ENCODE data around the gene GIT1.
"Not testable (repeated sequence)": the region's sequence is repeated elsewhere in the genome, so short reads cannot be mapped to it uniquely, and the experiment has no call there.

GIT1 gene

DNA sequence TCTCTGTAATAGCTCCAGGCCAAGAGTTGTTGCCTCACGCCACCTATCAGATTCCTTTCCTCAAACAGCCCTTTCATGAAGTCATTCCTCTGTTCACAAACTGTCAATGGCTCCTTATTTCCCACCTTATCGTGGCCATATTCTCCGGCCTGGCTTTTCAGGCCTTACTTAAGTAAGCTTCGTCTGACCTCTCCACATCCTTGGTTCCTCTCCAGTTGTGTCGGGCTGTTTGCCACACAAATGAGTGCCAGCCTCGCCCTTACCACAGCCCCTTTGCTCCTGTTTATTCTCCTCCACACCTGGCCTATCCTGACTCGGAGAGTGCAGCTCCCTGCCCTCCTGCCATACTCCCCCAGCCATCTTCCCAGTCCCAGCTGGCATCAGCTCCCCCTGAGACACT is 18.9 kb downstream of the GIT1 start:
- no peak for DNase-seq (ENCODE audit: low read depth, low spot score)
- no peak overlapping the region for H3K27ac ChIP-seq

DNA sequence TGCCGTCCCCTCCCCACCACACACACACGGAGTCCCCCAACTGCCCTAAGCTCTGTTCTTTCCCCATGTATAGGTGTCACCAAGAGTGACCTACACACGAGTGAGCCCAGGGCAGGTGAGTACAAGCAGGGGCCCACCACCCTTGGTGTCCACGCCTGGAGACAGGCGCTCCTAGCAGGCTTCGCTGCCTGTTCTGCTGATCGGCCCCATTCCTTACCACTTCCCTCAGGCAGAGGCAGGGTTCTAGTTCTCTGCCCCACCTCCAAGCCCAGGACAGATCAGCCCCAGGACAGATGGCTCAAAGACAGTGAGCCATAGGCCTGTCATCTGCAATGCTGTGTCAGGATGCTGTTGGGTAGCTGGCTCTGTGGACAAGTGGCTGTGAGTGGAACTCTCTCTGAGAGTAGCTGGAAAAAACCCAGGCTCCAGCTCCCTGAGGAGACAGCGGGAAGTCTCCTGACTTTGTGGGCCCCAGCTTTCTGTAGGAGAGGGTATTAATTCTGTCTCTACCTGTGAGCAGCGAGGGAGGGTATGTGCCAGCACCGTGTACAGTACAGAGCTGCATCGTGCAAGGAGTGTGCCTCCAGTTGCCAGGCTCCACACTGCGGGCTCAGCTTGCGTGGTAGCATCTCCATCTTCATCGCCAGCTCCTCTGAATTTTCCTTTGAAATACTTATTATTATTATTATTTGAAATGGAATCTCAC is 20.1 kb downstream of the GIT1 start:
- DNase-seq (ENCODE audit: low read depth, low spot score): no peak
- H3K27ac ChIP-seq: peak overlapping the region; percentile 80

DNA sequence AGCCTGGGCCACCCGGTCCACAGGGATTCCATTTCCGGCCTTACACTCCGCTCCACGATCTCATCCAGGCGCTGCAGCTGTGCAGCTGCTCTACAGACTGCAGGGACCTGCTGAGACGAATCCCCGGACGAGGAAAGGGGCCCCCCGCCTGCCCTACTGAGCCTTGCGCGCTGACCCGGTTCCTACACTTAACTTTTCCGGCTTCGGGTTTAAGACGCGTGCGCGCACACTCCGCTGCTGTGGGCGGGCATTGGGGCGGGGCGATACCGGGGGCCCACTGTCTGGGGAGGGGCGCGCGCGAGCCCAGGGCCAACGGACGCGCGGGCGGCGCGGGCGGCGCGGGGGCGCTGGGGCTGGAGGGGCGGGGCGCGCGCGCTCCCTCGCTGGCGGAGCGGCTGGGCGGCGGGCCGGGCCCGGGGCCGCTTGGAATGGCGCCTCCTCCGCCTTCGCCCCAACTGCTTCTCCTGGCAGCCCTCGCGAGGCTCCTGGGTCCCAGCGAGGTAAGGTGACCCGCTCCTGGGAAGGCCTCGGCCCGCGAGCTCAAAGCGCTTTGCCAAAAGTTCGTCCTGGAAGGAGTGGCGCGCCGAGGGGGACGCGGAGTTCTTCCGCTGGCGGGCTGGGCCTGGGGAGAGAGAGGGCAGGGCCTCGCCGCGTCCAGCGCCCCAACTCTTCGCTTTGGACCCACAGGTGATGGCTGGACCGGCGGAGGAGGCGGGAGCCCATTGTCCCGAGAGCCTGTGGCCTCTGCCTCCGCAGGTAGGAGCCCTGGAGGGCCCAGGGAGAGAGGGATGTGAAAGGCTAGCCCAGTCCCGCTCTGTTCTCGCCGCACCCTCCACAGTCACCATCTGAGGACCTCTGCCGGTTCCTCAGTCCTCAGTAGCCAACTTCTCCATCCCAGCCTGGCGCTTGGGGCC is 20.9 kb downstream of the GIT1 start, which contains the start of gene TP53I13:
Gene TP53I13, plus strand, starts transcription at position 371 of the 914 bp plus-strand sequence. Its CDS starts 58 bp downstream, at position 429.
- DNase-seq (ENCODE audit: low read depth, low spot score): no peak
- peak within 1 kb of the TSS; percentile 80 for H3K27ac ChIP-seq

DNA sequence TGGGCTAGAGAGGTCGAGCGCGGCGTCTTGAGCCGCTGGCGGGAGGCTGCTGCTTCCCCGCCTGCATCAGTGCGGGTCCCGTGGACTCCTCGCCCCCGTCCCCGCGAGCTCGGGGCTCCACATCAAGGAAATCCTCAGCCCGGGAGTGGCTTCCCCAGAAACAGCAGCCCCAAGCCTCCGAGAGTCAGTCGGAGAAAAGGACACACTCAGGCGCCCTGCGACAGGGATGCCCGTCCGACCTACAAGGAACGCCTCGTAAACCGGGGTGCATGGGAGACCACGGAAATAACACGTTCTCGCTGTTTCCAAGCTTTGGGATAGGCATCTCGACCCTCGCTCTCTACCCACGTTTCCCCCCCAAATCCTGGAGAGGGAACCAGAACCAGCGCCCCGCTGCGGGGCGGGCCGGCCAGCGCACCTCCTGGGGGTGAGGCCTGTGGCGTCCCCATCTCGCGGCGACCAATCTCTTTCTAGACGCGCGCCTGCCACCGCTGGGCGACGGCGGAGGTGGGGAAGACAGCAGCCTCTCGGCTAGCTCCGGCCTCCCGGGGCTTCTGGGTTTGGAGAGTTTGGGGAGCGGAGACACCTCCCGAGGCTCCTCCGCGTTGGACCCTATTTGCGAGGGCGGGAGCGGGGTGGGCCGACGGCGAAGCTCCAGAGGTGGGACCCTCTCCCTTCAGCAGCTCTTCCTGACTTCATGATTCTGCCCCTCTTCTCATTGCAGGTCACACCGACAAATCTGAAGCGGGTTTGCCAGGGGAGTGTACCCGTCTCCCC is 21.7 kb downstream of the GIT1 start:
- peak overlapping the region; percentile 80 for H3K27ac ChIP-seq
- DNase-seq (ENCODE audit: low read depth, low spot score): no peak

DNA sequence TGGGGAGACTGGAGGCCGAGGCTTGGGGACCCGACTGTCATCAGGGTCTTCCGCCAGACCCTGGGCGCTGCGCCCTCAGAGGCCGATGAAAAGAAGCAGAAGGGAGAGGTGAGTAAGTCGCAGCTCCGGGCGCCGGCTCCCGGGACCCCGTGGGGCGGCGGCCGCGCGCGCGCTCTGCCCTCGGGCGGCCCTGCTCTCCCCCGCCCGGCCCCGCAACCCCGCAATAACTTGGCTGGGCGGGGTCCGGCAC is 22.2 kb downstream of the GIT1 start:
- DNase-seq (ENCODE audit: low read depth, low spot score): no peak

DNA sequence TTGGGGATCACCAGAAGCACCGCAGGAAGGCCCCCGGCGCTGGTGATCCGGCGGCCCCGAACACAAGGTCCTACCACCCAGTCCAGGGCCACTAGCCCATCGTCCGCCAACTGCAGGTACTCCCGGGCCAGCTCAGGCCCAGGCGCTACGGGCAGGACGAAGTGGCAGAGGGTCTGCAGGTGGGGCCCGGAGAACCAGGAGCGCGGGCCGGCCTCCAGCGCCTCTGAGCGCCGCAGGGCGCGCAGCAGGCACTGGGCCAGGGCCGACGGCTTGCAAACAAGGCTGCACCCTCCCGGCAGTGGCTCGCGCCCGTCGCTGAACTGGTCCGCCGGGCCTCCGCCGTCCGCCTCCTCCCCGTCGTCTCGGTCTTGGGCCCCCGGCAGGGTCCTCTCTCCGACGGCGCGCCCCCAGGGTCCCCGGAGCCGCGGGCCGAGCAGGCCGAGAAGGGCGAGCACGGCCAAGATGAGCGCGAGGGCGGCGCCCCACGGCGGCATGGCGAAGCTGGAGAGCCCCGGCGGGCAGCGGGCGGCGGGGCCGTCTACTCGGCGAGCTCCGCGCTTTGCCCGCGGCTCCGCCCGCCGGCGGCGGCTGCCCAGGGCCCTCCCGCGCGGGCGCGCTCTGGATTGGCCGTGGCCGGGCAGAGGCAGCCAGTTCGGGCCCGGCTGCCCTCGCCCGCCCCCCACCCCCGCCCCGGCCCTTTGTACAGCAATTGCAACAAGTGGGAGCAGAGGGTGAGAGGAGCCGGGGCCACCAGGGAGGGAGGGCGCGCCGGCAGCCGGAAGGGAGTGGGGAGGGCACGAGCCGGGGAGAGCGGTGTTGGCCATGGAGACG is 22.8 kb downstream of the GIT1 start, which contains the start of gene ABHD15:
Gene ABHD15, minus strand, starts transcription at position 565 of the 831 bp plus-strand sequence. Its CDS starts 71 bp downstream, at position 494.
- peak within 1 kb of the TSS; percentile 80 for H3K27ac ChIP-seq
- DNase-seq (ENCODE audit: low read depth, low spot score): no peak

More for the DNA sequence above, 22.2 kb downstream of the GIT1 start:
- H3K27ac ChIP-seq: peak overlapping the region; percentile 80

DNA sequence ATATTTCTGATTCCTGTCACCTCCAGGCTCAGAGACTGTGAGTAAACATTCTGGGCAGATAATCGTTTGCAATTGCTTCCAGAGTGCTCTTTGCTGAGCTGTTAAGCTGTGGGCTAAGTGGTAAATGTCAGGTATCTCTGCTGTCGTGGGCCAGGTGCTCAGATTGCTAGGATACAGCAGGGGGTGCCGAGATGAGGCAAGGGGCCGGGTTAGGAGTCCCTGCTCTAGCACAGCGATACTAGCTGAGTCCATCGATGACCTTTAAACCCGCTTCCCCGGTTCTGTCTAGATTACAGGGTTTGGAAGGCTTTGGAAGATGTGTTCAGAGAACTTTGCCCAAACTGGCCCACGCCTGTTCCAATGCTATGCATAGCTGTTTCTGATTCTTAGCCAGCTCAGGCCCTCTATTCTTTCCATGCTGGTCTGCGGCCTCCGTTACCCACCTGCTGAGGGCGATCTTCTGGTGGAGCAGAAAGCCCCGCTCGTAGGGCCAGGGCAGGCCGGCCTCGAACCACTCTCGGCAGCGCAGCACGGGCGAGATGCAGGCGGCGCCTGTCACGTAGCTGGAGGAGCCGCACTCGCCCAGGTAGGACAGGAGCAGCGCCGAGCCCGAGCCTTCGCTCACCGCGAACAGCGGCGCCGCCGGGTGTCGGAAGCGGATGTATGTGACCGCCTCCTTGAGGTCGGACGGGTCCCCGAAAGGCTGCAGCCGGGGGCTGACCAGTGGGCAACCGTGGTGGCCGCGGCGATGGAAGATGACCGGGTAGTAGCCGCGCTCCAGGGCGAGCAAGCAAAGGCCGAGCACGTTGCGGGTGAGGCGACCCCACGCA is 23.6 kb downstream of the GIT1 start:
- H3K27ac ChIP-seq: no peak overlapping the region
- no peak for DNase-seq (ENCODE audit: low read depth, low spot score)

DNA sequence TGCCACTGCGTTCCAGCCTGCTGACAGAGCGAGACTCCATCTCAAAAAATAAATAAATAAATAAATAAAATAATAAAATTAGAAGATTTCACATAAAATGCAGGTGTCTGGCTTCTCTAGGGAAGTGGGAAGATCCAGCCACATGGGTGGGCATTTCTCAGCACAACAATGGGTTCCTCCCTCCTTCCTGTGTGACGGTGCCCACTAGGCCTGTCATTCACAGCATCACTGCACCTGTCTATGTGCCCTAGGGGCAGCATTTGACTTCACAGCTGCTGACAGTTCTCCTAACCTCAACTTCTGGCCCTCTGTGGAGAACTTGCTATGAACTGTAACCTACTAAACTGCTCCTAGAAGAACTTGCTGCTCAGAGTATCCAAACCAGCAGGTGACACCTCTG is 25.6 kb downstream of the GIT1 start:
- DNase-seq (ENCODE audit: low read depth, low spot score): no peak
- H3K27ac ChIP-seq: no peak overlapping the region

DNA sequence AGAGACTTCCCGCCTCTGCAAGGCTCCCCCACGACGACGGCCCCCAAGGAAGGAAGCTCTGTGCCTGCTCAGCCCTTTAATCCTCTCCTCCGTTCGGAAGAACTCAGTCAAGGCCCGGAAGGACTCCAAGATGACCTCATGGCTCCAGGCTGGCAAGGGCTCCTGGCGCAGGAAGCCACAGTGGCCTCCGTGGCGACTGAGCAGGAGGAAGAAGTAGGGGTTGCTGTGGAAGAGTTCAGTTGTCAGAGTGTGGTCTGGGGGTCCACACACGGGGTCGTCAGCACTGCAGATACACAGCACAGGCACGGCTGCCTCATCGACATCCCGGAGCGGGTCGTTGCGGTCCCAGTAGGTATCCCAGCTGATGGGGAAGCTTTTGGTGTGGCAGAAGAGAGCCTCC is 26.8 kb downstream of the GIT1 start:
- DNase-seq (ENCODE audit: low read depth, low spot score): no peak
- H3K27ac ChIP-seq: no peak overlapping the region

DNA sequence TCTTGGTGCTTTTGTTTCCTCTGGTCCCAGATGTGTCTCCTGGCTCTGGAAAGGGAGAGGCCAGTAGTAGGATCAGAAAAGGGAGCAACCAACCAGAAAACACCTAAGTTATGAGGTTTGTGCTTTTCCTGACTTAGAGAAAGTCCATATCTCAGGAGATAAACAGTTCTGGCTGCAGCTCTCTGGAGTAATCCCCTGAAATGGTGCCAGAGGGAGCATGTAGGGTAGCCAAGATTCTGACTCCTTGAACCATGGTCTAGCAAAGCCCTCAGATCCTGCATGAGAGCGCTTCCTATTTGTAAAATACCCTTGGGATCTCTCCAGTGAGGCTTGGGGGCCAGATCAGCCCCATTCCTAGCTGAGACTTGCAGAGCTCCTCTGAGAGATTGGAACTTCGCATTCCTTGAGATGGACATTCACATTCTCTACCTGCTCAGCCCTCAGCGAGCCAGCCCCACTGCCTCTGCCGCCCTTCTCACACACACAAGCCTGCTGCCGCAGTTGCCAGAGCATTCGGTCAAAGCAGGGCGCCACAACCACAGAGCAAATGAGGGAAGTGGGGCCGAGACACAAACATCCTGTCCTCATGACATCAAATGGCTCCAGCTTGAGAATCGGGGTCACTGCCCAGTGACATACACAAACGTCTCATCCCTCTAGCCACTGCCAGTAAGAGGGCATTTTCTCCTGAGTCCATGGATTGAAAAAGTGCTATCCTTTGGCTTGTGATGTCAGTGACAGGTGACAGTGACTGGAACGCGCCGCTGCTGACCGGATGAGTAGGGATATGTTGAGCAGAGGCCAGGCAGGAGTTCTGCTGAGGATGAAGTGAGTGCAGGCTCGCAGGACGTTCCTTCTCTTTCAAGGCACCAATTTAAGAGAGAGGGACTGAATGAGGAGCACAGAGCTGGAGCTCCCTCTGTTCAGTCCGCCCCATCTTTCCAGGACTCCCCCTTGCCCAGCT is 27.6 kb downstream of the GIT1 start:
- DNase-seq (ENCODE audit: low read depth, low spot score): no peak
- no peak overlapping the region for H3K27ac ChIP-seq

DNA sequence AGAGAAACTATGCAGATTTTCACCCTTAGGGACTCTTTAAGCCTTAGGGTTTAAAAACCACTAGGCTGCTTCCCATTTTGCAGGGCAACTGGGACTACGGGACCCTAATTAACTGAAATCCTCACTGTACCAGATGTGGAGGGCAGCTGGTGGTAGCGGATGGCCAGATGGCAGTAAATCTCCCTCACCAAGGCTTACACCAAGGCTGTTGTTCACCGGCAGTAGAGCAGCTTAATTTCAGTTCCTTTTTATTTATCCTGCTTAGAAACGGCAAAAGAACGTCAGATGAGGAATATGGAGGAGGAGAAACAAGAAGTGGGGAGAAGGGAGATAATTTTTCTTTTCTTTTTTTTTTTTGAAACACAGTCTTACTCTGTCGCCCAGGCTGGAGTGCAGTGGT is 29.1 kb downstream of the GIT1 start:
- no peak for DNase-seq (ENCODE audit: low read depth, low spot score)
- no peak overlapping the region for H3K27ac ChIP-seq

DNA sequence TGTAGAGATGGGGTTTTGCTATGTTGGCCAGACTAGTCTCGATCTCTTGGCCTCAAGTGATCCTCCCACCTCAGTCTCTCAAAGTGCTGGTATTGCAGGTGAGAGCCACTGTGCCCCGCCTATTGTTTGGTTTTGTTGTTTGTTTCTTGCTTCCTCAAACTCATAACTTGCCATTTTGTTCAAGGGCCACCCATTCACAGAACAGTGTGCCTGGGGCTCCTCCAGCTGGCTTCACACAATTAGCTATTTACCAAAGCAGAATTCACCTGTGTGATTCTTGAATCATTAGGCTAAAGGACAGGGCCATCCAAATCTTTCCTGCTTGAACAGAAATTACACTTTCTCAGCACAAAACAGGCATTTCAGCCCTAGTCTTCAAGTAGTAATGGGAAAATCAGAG is 29.8 kb downstream of the GIT1 start:
- H3K27ac ChIP-seq: no peak overlapping the region
- no peak for DNase-seq (ENCODE audit: low read depth, low spot score)

DNA sequence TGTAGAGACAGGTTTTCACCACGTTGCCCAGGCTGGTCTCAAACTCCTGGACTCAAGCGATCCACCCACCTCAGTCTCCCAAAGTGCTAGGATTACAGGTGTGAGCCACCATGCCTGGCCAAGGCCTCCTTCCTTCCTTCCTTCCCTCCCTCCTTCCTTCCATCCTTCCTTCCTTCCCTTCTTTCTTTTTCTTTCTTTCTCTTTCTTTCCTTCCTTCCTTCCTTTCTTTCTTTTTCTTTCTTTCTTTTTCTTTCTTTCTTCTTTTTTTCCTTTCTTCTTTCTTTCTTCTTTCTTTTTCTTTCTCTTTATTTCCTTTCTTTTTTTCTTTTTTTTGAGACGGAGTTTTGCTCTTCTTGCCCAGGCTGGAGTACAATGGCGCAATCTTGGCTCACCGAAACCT is 31.3 kb downstream of the GIT1 start:
- not testable (repeated sequence) for H3K27ac ChIP-seq; DNase-seq (ENCODE audit: low read depth, low spot score)

DNA sequence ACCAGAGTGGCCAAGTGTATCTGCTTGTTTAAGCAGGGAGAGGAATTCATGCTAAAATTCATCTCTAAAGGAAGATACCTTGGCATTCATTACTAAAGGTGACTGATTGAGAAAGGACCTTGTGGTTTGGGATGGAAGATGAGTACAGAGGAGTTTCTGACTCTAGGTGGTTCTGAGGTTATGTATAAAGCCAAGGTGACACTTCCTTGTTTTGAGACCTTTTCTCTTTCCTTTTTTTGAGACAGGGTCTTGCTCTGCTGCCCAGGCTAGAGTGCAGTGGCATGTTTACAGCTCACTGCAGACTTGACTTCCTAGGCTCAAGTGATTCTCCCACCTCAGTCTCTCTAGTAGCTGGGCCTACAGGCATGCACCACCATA is 31.7 kb downstream of the GIT1 start:
- no peak for DNase-seq (ENCODE audit: low read depth, low spot score)
- H3K27ac ChIP-seq: no peak overlapping the region

DNA sequence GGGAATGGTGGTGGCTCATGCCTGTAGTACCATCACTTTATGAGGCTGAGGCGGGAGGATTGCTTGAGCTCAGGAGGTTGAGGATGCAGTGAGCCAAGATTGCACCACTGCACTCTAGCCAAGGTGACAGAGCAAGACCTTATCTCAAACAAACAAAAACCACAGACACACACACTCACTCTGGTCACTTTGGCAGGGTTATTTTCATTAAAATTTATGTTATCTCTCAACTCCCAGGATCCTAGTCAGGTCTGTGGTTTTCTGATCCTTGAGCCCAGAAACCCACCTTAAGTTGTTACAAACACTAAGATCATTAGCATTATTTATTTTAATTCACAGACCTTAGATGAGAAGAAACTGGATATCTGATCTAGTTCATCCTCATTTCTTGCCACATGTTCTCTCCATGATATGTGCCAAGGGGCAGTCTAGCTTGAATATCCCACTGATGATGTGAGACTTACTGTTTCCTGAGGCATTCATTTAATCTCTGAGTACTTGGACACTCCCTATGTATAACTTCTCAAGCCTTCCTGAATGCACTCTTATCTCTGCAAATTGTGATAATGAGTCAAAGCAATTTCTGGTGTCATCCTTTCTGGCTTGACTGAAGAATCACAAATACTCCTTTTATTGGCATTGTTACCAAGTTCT is 32.2 kb downstream of the GIT1 start:
- H3K27ac ChIP-seq: no peak overlapping the region

DNA sequence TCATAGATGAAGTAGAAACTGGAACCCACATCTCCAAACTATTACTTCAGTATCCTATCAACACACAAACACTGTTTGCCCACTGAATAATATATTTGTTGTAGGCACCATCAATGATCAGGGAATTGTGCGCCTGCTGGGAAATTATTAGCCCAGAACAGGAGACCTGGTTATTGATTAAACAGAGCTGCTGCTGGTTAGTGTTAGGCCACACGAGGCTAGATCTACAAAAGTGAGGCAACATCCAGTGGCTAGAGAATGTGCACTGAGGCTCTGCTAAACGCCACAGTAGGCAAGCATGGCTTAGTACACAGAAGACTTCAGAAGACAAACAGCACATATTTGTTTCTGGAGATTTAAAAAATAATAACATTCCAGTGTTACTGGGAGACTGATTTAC is 33.6 kb downstream of the GIT1 start:
- DNase-seq (ENCODE audit: low read depth, low spot score): no peak
- H3K27ac ChIP-seq: no peak overlapping the region

More for the DNA sequence above, 32.2 kb downstream of the GIT1 start:
- DNase-seq (ENCODE audit: low read depth, low spot score): no peak

DNA sequence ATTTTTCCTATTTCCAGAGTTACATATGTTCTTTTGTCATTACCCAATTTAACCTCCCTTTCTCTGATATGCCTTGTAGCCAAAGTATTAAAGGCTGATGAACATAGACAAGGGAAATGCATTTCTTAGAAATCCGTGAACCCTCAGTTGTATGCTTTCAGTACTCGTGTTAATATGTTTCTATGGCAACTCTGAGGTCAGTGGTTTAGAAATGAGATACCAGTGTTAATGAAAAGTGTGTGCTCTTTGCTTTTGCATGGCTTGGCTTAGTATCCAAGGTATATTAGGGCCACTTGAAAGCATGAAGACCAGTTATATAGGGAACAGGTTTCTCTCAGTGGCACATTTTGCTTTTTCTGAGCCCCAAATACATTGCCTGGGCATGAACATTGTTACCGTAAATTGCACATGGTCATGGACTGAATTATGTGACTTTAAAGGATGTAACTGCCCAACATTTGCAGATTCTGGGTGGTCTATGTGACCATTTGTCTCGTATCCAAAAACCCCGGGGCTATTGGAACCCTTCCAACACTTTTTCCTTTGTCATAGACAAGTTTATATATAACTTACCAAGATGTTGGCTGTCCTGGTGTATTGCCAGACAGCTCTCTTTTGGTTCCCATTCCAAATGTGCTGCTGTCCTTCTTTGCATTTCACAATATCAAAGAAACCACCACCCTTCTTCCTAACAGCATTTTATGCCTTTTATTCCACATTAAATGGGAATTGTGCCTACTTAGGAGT is 40.1 kb downstream of the GIT1 start:
- no peak overlapping the region for H3K27ac ChIP-seq
- no peak for DNase-seq (ENCODE audit: low read depth, low spot score)
